DMS53 treated with DMSO at 0.1 percent for 48 hours (cell line): ENCODE results near the gene STARD3NL.
"Not testable (repeated sequence)": the region's sequence is repeated elsewhere in the genome, so short reads cannot be mapped to it uniquely, and the experiment has no call there.

ENCODE experiments used
- DNase-seq: peaks from one replicate; lab custom pipeline; 2025; ENCODE audit not compliant: unreplicated experiment; lab: John Stamatoyannopoulos, UW

STARD3NL gene

GRCh38 chr7:38262545-38262944 is 84.5 kb downstream of the STARD3NL start:
- DNase-seq: no peak

GRCh38 chr7:38263274-38263673 is 85.2 kb downstream of the STARD3NL start:
- not testable (repeated sequence) for DNase-seq

GRCh38 chr7:38264602-38265001 is 86.6 kb downstream of the STARD3NL start:
- DNase-seq: not testable (repeated sequence)

GRCh38 chr7:38265958-38266357 is 87.9 kb downstream of the STARD3NL start:
- not testable (repeated sequence) for DNase-seq

GRCh38 chr7:38269704-38270346 is 91.8 kb downstream of the STARD3NL start:
- DNase-seq: not testable (repeated sequence)

- DNase-seq: not testable (repeated sequence)
These were observed 92.4 kb downstream of the STARD3NL start for GRCh38 chr7:38270405-38270804.

GRCh38 chr7:38273286-38273995 is 95.4 kb downstream of the STARD3NL start, which contains the start of gene TARP:
Gene TARP, minus strand, starts transcription at chr7:38273636.
- DNase-seq: no peak

GRCh38 chr7:38274486-38274885 is 96.4 kb downstream of the STARD3NL start:
- DNase-seq: no peak

GRCh38 chr7:38274927-38275620 is 97.0 kb downstream of the STARD3NL start:
- no peak for DNase-seq

- no peak for DNase-seq
These were observed 98.2 kb downstream of the STARD3NL start for GRCh38 chr7:38276096-38276877.

- DNase-seq: no peak
These were observed 102.0 kb downstream of the STARD3NL start for GRCh38 chr7:38280000-38280399.
